OCI-LY3 (cell line): ENCODE measurements around the gene TMOD4.

Source experiments
- CTCF ChIP-seq: fragments of 200-600, 300-600 bp; sonication (generic); IDR thresholded peaks from 2 replicates; pipeline ENCODE4 v1.5.1; 2014; ENCODE audit warnings: antibody characterized with exemption, low read length, low read depth
- EZH2phosphoT487 ChIP-seq: fragments of 200-600 bp; shearing (Covaris generic); IDR thresholded peaks from 2 replicates; pipeline ENCODE4 v1.6.1; 2018; ENCODE audit warnings: antibody characterized with exemption, mixed run types, low read depth

DNA sequence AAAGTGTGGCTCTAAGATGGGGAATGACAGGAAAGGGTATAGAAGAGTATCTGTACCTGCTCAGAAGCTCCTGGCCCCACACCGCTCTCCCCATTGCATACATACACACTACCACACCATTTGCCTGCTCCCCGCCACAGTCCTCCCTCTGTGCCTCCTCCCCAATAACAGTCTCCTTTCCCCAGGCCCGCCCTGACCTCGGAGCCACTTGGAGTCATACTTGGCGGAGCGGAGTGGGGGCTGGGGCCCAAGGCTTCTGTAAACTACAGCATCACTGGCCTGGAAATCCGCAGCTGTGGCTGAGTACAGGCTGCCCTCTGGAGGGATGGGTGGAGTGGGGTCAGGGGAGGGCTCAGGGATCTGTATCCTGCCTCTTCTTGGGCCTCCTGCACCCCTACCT is 38.0 kb downstream of the TMOD4 start:
- TF ChIP-seq CTCF (no peak), EZH2phosphoT487 (no peak)
